OCI-LY1 (cell line): ENCODE data around the gene NLRP1.

ENCODE experiments used
- CTCF ChIP-seq: fragments of 200-600 bp; sonication (generic), shearing (Covaris generic); IDR thresholded peaks from 2 replicates; pipeline ENCODE4 v1.5.1; 2017; ENCODE audit warnings: mild to moderate bottlenecking, antibody characterized with exemption, low read length, moderate library complexity, mixed read lengths
- EZH2 ChIP-seq: fragments of 200-600 bp; sonication (generic), shearing (Covaris generic); IDR thresholded peaks from 2 replicates; pipeline ENCODE4 v1.8.0; 2017; ENCODE audit warnings: borderline replicate concordance, mixed run types, mild to moderate bottlenecking, antibody characterized with exemption, low read length, moderate library complexity, mixed read lengths

GRCh38 chr17:5562661-5563360 is 21.5 kb downstream of the NLRP1 start:
- TF ChIP-seq CTCF (no peak), EZH2 (no peak)
